Ramos (cell line): ENCODE data around the gene SNCAIP.
"Not testable (repeated sequence)": the region's sequence is repeated elsewhere in the genome, so short reads cannot be mapped to it uniquely, and the experiment has no call there.

Experiments used
- in situ Hi-C: fragments of 300-500 bp; cut with MboI; formaldehyde crosslinking; loops from one replicate; pipeline ENCODE4 v1.14.3; 2022; ENCODE audit warnings: low sequenced_read_pairs; ENCODE audit not compliant: unreplicated experiment

SNCAIP gene

DNA sequence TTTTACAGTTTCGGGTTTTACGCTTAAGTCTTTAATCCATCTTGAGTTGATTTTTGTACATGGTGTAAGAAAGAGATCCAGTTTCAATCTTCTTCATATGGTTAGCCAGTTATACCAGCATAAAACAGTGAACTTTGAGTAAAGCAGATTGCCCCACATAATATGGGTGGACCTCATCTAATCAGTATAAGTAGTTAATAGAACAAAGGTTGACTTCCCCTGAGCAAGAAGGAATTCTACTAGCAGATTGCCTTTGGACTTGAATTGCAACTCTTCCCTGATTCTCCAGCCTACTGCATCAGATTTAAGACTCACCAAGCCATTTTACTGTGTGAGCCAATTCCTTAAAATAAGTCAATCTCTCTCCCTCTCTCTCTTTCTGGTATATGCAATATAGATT is 173.2 kb downstream of the SNCAIP start:
- in situ Hi-C loops, result no loop called here

GRCh38 chr5:122486616-122487015 is 174.6 kb downstream of the SNCAIP start:
- in situ Hi-C loops, result not testable (repeated sequence)

- in situ Hi-C loops, result no loop called here
Observed at GRCh38 chr5:122490718-122491117, 178.7 kb downstream of the SNCAIP start.

GRCh38 chr5:122492675-122493074 is 180.6 kb downstream of the SNCAIP start:
- in situ Hi-C loops, result no loop called here

GRCh38 chr5:122493091-122494021 is 181.3 kb downstream of the SNCAIP start:
- in situ Hi-C loops, result no loop called here

GRCh38 chr5:122494109-122494508 is 182.1 kb downstream of the SNCAIP start:
- in situ Hi-C loops, result no loop called here

- in situ Hi-C loops, result no loop called here
Observed at GRCh38 chr5:122498163-122498562, 186.1 kb downstream of the SNCAIP start.

- in situ Hi-C loops, result no loop called here
Observed at GRCh38 chr5:122499585-122499984, 187.5 kb downstream of the SNCAIP start.

DNA sequence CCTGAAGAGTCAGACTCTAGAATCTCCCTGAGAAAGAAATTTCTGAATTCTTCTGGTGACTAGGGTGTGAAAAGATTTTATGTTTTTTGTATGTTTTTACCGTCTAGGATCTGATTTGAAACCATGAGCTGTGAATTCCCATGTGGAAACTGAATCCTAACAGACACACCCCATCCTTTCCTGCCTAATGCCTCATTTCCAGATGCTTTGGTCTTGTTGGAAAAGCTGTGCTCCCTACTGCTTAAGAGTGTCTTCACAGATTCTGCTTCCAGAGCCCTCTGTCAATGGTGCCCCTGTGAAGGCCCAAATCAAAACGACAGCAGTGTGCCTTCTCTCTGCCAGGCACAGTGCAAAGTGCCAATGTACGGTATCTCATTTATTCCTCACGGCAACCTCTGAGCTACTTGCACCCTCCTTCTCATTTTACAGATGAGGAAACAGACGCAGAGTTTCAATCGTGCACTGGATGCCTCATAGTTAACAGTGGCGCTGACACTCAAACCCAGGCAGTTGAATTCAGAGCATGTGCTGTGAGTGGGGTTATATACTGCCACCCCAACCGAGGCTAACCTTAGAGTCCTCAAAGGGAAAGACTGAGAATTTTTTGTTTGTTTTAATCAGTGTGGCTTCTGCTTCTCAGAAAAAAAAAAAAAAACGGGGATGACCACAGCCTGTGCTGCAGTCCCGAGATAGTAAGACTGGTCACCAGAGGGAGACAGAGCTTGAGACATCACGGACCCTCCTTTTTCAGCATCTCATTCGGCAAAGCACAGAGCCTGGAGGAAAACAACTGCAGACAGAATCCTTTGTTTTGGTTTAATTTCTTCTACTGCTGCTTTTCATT is 188.4 kb downstream of the SNCAIP start:
- in situ Hi-C loops, result no loop called here

GRCh38 chr5:122501089-122501435 is 189.0 kb downstream of the SNCAIP start:
- in situ Hi-C loops, result no loop called here

DNA sequence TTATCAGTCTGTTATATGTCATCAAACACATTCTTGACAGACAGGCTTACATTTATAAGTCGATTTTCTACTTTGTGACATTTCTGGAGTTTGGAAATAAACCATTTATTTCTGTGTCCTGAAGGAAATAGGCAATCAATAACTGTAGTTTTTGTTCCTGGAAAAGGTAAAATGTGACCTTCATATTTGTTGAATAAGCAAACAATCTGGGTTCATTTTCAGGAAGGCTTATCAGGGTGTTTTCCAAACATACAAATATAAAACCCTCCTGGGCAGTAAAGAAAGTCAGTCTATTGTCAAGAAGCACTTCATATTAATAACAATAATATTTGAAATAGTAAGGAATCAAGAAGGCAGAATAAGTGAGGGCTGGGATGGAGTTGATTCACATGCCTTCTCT is 195.0 kb downstream of the SNCAIP start:
- in situ Hi-C loops, result no loop called here

DNA sequence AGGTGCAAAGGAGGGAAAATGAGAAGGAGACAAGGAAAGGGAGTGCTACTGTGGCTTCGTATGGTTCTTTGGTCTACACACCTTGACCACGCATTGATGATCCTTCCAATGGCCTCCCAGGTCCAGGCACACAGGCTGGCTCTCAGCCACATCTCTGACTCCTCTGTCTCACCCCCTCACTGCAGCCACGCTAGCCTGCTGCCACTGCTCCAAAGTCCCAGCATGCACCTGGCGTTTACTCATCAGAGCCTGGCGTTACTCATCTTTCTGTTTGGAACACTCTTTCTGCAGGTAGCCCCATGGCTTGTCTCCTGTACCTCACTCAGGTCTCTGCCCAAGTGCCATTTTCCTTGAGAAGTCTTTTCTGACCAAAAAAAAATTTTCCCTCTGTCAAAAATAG is 195.5 kb downstream of the SNCAIP start:
- in situ Hi-C loops, result no loop called here

DNA sequence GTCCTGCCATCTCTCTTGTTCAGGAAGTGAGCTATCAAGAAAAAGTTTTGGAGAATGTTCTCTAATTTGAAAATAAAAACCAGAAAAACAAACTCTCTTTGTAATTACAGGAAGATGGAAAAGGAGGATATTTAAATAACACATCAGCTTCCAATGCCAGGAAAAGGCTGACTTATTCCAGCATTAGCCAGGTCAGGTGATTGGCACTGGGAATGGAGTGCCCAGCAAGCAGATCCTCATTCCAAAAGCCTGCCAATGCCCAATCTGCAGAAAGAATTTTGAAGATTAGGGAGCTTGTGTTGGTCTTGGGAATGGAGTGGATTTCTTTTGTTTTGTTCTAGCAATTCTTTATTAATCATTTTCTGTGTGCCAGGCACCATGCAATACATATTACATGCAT is 196.6 kb downstream of the SNCAIP start:
- in situ Hi-C loops, result no loop called here
